HEK293 (cell line): ENCODE measurements around the gene GFI1.
A peak's percentile ranks its signal among the peaks of the same experiment; 100 is the strongest.

Experiments
- KLF7 ChIP-seq: fragments of 450-650 bp; formaldehyde crosslinking; IDR thresholded peaks from 2 replicates; pipeline ENCODE4 v1.5.1; 2016; ENCODE audit warnings: missing biosample characterization, missing genetic modification characterization, borderline replicate concordance
- ZBTB48 ChIP-seq: fragments of 450-650 bp; formaldehyde crosslinking; IDR thresholded peaks from 2 replicates; pipeline ENCODE4 v1.5.1; 2016; ENCODE audit warnings: missing biosample characterization, missing genetic modification characterization
- ZFP3 ChIP-seq: fragments of 450-650 bp; formaldehyde crosslinking; IDR thresholded peaks from 2 replicates; pipeline ENCODE4 v1.5.1; 2016; ENCODE audit warnings: low read depth, missing biosample characterization, missing genetic modification characterization
- ZNF157 ChIP-seq: fragments of 450-650 bp; formaldehyde crosslinking; IDR thresholded peaks from 2 replicates; pipeline ENCODE4 v1.5.1; 2016; ENCODE audit warnings: missing biosample characterization, missing genetic modification characterization
- ZNF174 ChIP-seq: fragments of 450-650 bp; formaldehyde crosslinking; IDR thresholded peaks from 2 replicates; pipeline ENCODE4 v1.5.0; 2017; ENCODE audit warnings: missing biosample characterization, mild to moderate bottlenecking, missing genetic modification characterization
- ZNF184 ChIP-seq: fragments of 450-650 bp; IDR thresholded peaks from 2 replicates; pipeline ENCODE4 v1.5.1; 2018; ENCODE audit warnings: missing biosample characterization, mild to moderate bottlenecking, missing genetic modification characterization
- ZNF221 ChIP-seq: fragments of 450-650 bp; formaldehyde crosslinking; IDR thresholded peaks from 2 replicates; pipeline ENCODE4 v1.5.1; 2017; ENCODE audit warnings: missing biosample characterization, missing genetic modification characterization, borderline replicate concordance
- ZNF223 ChIP-seq: fragments of 450-650 bp; formaldehyde crosslinking; IDR thresholded peaks from 2 replicates; pipeline ENCODE4 v1.5.1; 2016; ENCODE audit warnings: missing biosample characterization, missing genetic modification characterization
- ZNF24 ChIP-seq: fragments of 450-650 bp; formaldehyde crosslinking; IDR thresholded peaks from 2 replicates; pipeline ENCODE4 v1.5.1; 2016; ENCODE audit warnings: missing biosample characterization, missing genetic modification characterization
- ZNF600 ChIP-seq: fragments of 450-650 bp; formaldehyde crosslinking; IDR thresholded peaks from 2 replicates; pipeline ENCODE4 v1.5.1; 2016; ENCODE audit warnings: missing biosample characterization, missing genetic modification characterization
- ZNF624 ChIP-seq: fragments of 450-650 bp; formaldehyde crosslinking; IDR thresholded peaks from 2 replicates; pipeline ENCODE4 v1.5.1; 2017; ENCODE audit warnings: missing biosample characterization, missing genetic modification characterization
- TF ChIP-seq, protein P1 (sequence below): fragments of 450-650 bp; formaldehyde crosslinking; IDR thresholded peaks from 2 replicates; pipeline ENCODE4 v1.5.1; 2016; ENCODE audit warnings: missing biosample characterization, missing genetic modification characterization
- TF ChIP-seq, protein P2 (sequence below): fragments of 450-650 bp; formaldehyde crosslinking; IDR thresholded peaks from 2 replicates; pipeline ENCODE4 v1.5.1; 2016; ENCODE audit warnings: missing biosample characterization, missing genetic modification characterization
- TF ChIP-seq, protein P3 (sequence below): fragments of 450-650 bp; formaldehyde crosslinking; conservative IDR thresholded peaks from 2 replicates; pipeline ENCODE4 v1.5.1; 2016; ENCODE audit warnings: low read depth, missing biosample characterization, missing genetic modification characterization
- TF ChIP-seq, protein P4 (sequence below): fragments of 450-650 bp; formaldehyde crosslinking; IDR thresholded peaks from 2 replicates; pipeline ENCODE4 v1.5.1; 2017; ENCODE audit warnings: missing biosample characterization, mild to moderate bottlenecking, missing genetic modification characterization, moderate library complexity

GFI1 gene

DNA sequence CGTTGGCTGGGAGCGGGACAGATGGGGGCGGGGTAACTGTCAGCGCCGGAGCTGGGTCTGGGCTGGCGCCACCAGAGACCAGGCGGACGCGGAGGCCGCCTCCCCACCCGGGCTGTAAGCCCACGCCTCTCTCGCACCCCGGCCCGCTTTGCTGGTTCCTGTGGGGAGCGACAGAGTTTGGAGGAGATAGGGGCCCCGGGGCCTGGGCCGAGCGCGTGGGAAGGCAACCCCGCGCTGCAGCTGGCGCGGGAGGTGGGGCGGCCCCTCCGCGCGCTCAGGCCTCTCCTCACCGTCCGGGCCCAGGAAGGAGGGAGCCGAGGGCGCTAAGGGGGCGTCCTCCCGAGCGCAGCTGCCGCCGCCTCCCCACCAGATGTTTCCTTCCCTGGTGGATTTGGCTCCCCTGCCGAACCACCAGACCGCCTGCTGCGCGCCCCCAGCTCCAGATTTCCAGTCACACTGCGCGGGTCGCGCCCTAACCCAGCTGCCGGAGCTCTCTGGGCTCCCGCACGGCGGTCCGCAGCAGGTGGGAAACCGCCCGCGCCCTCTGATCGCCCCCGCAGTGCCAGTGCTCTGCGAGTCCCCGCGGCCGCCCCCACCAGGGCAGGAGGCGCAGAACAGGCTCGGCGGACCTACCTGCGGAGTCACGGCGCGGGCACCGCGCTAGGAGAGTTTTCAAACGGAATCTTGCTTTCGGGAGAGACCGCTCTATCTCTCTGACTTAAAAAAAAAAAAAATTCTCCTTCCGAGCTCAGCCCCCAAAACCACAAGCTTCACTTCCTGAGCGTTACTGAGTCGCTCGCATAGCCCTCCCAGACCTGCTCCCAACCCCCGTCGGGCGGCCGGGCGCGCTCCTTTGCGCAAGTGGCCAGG lies 1.1 kb downstream of the GFI1 start (continued):
- TF ChIP-seq, protein P1, sequence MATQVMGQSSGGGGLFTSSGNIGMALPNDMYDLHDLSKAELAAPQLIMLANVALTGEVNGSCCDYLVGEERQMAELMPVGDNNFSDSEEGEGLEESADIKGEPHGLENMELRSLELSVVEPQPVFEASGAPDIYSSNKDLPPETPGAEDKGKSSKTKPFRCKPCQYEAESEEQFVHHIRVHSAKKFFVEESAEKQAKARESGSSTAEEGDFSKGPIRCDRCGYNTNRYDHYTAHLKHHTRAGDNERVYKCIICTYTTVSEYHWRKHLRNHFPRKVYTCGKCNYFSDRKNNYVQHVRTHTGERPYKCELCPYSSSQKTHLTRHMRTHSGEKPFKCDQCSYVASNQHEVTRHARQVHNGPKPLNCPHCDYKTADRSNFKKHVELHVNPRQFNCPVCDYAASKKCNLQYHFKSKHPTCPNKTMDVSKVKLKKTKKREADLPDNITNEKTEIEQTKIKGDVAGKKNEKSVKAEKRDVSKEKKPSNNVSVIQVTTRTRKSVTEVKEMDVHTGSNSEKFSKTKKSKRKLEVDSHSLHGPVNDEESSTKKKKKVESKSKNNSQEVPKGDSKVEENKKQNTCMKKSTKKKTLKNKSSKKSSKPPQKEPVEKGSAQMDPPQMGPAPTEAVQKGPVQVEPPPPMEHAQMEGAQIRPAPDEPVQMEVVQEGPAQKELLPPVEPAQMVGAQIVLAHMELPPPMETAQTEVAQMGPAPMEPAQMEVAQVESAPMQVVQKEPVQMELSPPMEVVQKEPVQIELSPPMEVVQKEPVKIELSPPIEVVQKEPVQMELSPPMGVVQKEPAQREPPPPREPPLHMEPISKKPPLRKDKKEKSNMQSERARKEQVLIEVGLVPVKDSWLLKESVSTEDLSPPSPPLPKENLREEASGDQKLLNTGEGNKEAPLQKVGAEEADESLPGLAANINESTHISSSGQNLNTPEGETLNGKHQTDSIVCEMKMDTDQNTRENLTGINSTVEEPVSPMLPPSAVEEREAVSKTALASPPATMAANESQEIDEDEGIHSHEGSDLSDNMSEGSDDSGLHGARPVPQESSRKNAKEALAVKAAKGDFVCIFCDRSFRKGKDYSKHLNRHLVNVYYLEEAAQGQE (tag by site-specific recombination) = peak; percentile 24; the same call in 1 of the 2 replicates
- TF ChIP-seq ZNF24 = peak; percentile 53; the same call in 1 of the 2 replicates
- TF ChIP-seq, protein P2, sequence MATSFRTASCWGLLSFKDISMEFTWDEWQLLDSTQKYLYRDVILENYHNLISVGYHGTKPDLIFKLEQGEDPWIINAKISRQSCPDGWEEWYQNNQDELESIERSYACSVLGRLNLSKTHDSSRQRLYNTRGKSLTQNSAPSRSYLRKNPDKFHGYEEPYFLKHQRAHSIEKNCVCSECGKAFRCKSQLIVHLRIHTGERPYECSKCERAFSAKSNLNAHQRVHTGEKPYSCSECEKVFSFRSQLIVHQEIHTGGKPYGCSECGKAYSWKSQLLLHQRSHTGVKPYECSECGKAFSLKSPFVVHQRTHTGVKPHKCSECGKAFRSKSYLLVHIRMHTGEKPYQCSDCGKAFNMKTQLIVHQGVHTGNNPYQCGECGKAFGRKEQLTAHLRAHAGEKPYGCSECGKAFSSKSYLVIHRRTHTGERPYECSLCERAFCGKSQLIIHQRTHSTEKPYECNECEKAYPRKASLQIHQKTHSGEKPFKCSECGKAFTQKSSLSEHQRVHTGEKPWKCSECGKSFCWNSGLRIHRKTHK (tag by site-specific recombination) = no peak
- TF ChIP-seq ZNF174 (tag by site-specific recombination) = no peak
- TF ChIP-seq ZNF600 = peak; percentile 94
- no peak for TF ChIP-seq ZNF184
- TF ChIP-seq KLF7 (tag by site-specific recombination) = peak; percentile 53; the same call in 1 of the 2 replicates
- no peak for TF ChIP-seq ZFP3
- TF ChIP-seq ZNF223 (tag by site-specific recombination) = no peak
- TF ChIP-seq, protein P3, sequence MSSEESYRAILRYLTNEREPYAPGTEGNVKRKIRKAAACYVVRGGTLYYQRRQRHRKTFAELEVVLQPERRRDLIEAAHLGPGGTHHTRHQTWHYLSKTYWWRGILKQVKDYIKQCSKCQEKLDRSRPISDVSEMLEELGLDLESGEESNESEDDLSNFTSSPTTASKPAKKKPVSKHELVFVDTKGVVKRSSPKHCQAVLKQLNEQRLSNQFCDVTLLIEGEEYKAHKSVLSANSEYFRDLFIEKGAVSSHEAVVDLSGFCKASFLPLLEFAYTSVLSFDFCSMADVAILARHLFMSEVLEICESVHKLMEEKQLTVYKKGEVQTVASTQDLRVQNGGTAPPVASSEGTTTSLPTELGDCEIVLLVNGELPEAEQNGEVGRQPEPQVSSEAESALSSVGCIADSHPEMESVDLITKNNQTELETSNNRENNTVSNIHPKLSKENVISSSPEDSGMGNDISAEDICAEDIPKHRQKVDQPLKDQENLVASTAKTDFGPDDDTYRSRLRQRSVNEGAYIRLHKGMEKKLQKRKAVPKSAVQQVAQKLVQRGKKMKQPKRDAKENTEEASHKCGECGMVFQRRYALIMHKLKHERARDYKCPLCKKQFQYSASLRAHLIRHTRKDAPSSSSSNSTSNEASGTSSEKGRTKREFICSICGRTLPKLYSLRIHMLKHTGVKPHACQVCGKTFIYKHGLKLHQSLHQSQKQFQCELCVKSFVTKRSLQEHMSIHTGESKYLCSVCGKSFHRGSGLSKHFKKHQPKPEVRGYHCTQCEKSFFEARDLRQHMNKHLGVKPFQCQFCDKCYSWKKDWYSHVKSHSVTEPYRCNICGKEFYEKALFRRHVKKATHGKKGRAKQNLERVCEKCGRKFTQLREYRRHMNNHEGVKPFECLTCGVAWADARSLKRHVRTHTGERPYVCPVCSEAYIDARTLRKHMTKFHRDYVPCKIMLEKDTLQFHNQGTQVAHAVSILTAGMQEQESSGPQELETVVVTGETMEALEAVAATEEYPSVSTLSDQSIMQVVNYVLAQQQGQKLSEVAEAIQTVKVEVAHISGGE (tag by site-specific recombination) = peak; percentile 55
- TF ChIP-seq, protein P4, sequence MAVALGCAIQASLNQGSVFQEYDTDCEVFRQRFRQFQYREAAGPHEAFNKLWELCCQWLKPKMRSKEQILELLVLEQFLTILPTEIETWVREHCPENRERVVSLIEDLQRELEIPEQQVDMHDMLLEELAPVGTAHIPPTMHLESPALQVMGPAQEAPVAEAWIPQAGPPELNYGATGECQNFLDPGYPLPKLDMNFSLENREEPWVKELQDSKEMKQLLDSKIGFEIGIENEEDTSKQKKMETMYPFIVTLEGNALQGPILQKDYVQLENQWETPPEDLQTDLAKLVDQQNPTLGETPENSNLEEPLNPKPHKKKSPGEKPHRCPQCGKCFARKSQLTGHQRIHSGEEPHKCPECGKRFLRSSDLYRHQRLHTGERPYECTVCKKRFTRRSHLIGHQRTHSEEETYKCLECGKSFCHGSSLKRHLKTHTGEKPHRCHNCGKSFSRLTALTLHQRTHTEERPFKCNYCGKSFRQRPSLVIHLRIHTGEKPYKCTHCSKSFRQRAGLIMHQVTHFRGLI = peak; percentile 87
- peak; percentile 95 for TF ChIP-seq ZBTB48 (tag by site-specific recombination)
- no peak; the same call in 1 of the 2 replicates for TF ChIP-seq ZNF157 (tag by site-specific recombination)
- no peak for TF ChIP-seq ZNF624 (tag by site-specific recombination)
- no peak for TF ChIP-seq ZNF221
